ENCODE results near the gene FAM3B.

DNA sequence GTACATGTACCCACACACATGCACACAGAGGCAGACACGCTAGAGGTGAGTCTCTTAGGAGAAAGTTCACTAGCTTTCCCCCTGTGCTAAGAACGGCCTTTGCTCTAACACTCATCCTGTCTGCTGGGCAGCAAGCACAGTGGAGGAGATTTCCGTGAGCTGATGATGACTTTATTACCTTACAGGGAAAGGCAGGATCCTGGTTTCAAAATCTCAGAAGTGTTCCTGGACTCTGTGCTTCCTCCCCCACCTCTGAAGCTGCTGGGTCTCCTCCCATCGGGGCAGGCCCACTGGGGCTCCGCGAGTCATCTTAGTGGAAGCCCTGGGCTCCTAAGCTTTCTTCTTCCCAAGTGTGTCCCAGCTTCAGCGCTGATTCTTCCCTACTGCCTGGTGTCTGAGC, 2.7 kb downstream of the FAM3B start:
- TF ChIP-seq, protein P1, sequence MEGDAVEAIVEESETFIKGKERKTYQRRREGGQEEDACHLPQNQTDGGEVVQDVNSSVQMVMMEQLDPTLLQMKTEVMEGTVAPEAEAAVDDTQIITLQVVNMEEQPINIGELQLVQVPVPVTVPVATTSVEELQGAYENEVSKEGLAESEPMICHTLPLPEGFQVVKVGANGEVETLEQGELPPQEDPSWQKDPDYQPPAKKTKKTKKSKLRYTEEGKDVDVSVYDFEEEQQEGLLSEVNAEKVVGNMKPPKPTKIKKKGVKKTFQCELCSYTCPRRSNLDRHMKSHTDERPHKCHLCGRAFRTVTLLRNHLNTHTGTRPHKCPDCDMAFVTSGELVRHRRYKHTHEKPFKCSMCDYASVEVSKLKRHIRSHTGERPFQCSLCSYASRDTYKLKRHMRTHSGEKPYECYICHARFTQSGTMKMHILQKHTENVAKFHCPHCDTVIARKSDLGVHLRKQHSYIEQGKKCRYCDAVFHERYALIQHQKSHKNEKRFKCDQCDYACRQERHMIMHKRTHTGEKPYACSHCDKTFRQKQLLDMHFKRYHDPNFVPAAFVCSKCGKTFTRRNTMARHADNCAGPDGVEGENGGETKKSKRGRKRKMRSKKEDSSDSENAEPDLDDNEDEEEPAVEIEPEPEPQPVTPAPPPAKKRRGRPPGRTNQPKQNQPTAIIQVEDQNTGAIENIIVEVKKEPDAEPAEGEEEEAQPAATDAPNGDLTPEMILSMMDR (IDR thresholded peaks at IDR 0.05) = no peak
- TF ChIP-seq POLR2A (IDR thresholded peaks at IDR 0.05) = no peak
